ENCODE measurements around the gene PPP2R2C. TPM values are rescaled to one million over a fixed set of nuclear protein-coding genes. Genes with fewer than 3 reads are reported as not detected.

PPP2R2C gene
- total and polyA plus RNA-seq, 10 of the 15 experiments (the other 5 are each of a cell fraction or from before 2014, with no cell fraction given) = 0.13 to 0.15 TPM; not detected in 8

DNA sequence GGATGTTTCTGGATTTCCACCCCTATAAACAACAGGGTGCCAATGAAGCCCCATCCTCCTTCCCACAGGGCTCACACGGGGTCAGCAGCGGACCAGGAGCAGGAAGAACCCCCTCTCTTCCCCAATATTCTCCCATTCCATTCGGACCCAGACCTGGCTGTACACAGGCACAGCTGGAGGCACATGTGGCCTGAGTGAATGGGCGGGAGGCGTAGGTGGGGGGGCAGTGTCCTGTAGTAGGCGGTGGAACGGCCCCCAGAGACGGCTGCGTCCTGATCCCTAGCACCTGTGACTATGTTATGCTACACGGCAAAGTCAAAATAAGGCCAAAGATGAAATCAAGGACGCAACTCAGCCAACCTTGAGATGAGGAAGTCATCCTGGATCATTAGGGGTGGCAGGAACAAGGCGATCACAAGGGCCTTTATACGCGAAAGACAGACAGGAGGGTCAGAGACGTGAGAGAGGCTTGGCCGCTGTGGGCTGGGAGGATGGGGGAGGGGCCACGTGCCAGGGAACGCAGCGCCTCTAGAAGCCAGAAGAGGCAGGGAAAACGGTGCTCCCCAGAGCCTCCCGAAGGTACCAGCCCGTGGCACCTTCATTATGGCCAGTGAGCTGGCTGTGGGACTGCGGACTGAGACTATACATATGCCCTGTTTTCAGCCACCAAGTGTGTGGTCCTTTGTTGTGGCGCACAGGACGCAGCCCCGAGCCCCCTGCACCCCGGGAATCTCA lies 127.2 kb downstream of the PPP2R2C start:
- Histone ChIP-seq H3K4me1 (ENCODE audit: control insufficient read depth, insufficient read depth, low read length) (no peaks in the 10 kb centered on the region), H2AFZ (ENCODE audit: control insufficient read depth, low read depth, low read length) (no peak overlapping the region), H3K79me2 (ENCODE audit: control insufficient read depth, insufficient read depth, low read length) (no peaks in the 10 kb centered on the region), H3K27ac (ENCODE audit: control insufficient read depth, insufficient read depth) (no peak overlapping the region), H3K27me3 (replicated peaks in 1 of 2; ENCODE audit: control insufficient read depth in 2 of 2, insufficient read depth in 2 of 2, low read length in 1 of 2) (peaks cover 0 to 3% of the 10 kb centered on the region in 2 experiments; a peak in 2 of 4 replicates), H3K9ac (ENCODE audit: control insufficient read depth, insufficient read depth, low read length) (no peak overlapping the region), H3K9me3 (replicated peaks; ENCODE audit: control insufficient read depth, insufficient read depth, low read length) (no peaks in the 10 kb centered on the region), H3K4me3 (no peak overlapping the region), H3K36me3 (ENCODE audit: control insufficient read depth in 2 of 2, insufficient read depth in 2 of 2, low read length in 1 of 2) (no peaks in the 10 kb centered on the region), H4K20me1 (ENCODE audit: control insufficient read depth, insufficient read depth) (0 out of 2 replicates have a peak, but pooled peaks cover 3% of the 10 kb centered on the region), H3K4me2 (ENCODE audit: control insufficient read depth, insufficient read depth) (no peak overlapping the region)
- FAIRE-seq (no peak), DNase-seq (ENCODE audit: low read depth, low spot score) (no peak), ATAC-seq (no peak)
- 42% methylated on average over 27 of the region's 27 CpGs for WGBS (ENCODE audit: insufficient coverage, insufficient replicate concordance, low lambda C conversion rate, missing lambda C conversion rate)
- no TSS peak for BruUV-seq (replicated peaks)
- ChIA-PET POLR2A (no interaction called here), CTCF (interaction anchor here (0.6 to 6.5 kb wide), 3 partner anchors 13 to 347 kb away, joined by 3 to 40 read pairs (median 4); no protein-coding TSS in a partner anchor), SMC1A (ENCODE audit: uncharacterized antibody, unreplicated experiment) (no interaction called here), RAD21 (ENCODE audit: unreplicated experiment) (interaction anchor here (1.2 kb wide), 1 partner anchor 95 kb away, joined by 3 read pairs; no protein-coding TSS in a partner anchor)
- intact Hi-C loops (cut with micrococcal nuclease; ENCODE audit: unreplicated experiment) = loop anchor here (2.0 kb wide), 1 partner anchor 202 kb away; no protein-coding TSS in a partner anchor
- in situ Hi-C loops (cut with MboI) = no loop called here
- no peak for TF ChIP-seq SIX5 (IDR thresholded peaks at IDR 0.05; ENCODE audit: low read depth, low read length, severe bottlenecking)
- no peak for TF ChIP-seq IKZF2 (IDR thresholded peaks at IDR 0.05)
- no peak for TF ChIP-seq KDM1A (IDR thresholded peaks at IDR 0.05; ENCODE audit: borderline replicate concordance)
- TF ChIP-seq, protein P1, sequence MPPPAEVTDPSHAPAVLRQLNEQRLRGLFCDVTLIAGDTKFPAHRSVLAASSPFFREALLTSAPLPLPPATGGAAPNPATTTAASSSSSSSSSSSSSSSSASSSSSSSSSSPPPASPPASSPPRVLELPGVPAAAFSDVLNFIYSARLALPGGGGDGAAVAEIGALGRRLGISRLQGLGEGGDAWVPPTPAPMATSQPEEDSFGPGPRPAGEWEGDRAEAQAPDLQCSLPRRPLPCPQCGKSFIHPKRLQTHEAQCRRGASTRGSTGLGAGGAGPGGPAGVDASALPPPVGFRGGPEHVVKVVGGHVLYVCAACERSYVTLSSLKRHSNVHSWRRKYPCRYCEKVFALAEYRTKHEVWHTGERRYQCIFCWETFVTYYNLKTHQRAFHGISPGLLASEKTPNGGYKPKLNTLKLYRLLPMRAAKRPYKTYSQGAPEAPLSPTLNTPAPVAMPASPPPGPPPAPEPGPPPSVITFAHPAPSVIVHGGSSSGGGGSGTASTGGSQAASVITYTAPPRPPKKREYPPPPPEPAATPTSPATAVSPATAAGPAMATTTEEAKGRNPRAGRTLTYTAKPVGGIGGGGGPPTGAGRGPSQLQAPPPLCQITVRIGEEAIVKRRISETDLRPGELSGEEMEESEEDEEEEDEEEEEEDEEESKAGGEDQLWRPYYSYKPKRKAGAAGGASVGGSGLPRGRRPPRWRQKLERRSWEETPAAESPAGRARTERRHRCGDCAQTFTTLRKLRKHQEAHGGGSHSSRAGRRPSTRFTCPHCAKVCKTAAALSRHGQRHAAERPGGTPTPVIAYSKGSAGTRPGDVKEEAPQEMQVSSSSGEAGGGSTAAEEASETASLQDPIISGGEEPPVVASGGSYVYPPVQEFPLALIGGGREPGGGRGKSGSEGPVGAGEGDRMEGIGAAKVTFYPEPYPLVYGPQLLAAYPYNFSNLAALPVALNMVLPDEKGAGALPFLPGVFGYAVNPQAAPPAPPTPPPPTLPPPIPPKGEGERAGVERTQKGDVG (CRISPR knock-in tag; IDR thresholded peaks at IDR 0.05) = no peak
- TF ChIP-seq BCLAF1 (IDR thresholded peaks at IDR 0.05) = no peak
- no peak for TF ChIP-seq JUND (IDR thresholded peaks at IDR 0.05; ENCODE audit: low read depth, low read length)

Data from GM12878 (cell line).